ENCODE data around the gene KCNG4. TPM values are rescaled to one million over a fixed set of nuclear protein-coding genes. Genes with fewer than 3 reads are reported as not detected.

Gene KCNG4
- total RNA-seq, 2 experiments from 2014 or later, result not detected

DNA sequence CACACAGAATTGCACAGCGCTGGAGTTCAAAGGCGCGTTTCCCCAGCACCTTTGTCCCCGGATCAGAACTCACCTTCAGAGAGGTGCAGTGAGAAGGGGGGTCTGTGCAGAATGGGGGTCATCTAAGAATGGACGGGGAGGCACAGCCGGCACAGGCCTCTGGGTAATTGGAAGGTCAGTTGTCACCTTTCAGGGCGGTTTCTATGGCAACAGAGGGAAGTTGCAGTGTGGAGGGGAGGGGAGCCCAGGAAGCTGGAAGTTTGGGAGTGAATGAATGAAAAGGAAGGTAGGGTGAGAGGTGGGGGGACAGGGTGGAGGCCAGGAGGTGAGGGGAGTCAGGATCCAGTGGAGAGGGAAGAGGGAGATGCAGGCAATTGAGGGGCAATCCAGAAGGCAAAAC is 12.4 kb upstream of the KCNG4 start:
- ATAC-seq, result no peak
- intact Hi-C loops (cut with micrococcal nuclease), result no loop called here

DNA sequence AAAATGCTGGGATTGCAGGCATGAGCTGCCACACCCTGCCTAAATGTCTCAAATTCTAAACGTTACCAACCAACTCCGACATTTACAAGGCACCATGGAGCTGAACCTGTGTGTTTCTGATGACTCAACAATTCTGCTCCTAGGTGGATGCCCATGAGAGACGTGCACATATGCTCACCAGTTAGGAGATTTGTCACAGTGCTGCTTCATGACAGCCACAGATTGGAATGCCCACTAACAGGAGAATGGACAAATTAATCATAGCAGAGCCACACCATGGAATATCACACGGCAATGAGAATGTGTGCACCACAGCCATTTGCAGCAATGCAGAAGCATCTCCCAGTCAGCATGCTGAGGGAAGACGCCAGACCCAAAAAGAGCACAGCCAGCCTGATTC is 8.0 kb upstream of the KCNG4 start:
- Mint-ChIP-seq H3K36me3 (ENCODE audit: low read depth) (no peaks in the 10 kb centered on the region), H3K27ac (no peak overlapping the region), H3K9me3 (no peaks in the 10 kb centered on the region), H3K4me1 (ENCODE audit: low read depth) (no peaks in the 10 kb centered on the region), H3K4me3 (no peak overlapping the region), H3K27me3 (peaks cover 12% of the 10 kb centered on the region)
- intact Hi-C loops (cut with micrococcal nuclease), result no loop called here
- ATAC-seq (no peak), DNase-seq (no peak)
- POLR2A ChIA-PET, result no interaction called here
- CTCF ChIA-PET, result interaction anchor here (1.2 kb wide), 1 partner anchor 29 kb away, joined by 3 read pairs; no protein-coding TSS in a partner anchor
- TF ChIP-seq, protein P1, sequence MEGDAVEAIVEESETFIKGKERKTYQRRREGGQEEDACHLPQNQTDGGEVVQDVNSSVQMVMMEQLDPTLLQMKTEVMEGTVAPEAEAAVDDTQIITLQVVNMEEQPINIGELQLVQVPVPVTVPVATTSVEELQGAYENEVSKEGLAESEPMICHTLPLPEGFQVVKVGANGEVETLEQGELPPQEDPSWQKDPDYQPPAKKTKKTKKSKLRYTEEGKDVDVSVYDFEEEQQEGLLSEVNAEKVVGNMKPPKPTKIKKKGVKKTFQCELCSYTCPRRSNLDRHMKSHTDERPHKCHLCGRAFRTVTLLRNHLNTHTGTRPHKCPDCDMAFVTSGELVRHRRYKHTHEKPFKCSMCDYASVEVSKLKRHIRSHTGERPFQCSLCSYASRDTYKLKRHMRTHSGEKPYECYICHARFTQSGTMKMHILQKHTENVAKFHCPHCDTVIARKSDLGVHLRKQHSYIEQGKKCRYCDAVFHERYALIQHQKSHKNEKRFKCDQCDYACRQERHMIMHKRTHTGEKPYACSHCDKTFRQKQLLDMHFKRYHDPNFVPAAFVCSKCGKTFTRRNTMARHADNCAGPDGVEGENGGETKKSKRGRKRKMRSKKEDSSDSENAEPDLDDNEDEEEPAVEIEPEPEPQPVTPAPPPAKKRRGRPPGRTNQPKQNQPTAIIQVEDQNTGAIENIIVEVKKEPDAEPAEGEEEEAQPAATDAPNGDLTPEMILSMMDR (IDR thresholded peaks at IDR 0.05), result no peak

More for the DNA sequence above, 12.4 kb upstream of the KCNG4 start:
- H3K4me1 Mint-ChIP-seq (ENCODE audit: low read depth), result no peaks in the 10 kb centered on the region
- POLR2A ChIA-PET, result no interaction called here
- no peak overlapping the region for H3K27ac Mint-ChIP-seq
- DNase-seq, result no peak
- peaks cover 21% of the 10 kb centered on the region for H3K27me3 Mint-ChIP-seq
- CTCF ChIA-PET, result no interaction called here
- no peaks in the 10 kb centered on the region for H3K36me3 Mint-ChIP-seq (ENCODE audit: low read depth)
- no peaks in the 10 kb centered on the region for H3K9me3 Mint-ChIP-seq
- TF ChIP-seq, protein P1 (IDR thresholded peaks at IDR 0.05), result no peak
- H3K4me3 Mint-ChIP-seq, result no peak overlapping the region

DNA sequence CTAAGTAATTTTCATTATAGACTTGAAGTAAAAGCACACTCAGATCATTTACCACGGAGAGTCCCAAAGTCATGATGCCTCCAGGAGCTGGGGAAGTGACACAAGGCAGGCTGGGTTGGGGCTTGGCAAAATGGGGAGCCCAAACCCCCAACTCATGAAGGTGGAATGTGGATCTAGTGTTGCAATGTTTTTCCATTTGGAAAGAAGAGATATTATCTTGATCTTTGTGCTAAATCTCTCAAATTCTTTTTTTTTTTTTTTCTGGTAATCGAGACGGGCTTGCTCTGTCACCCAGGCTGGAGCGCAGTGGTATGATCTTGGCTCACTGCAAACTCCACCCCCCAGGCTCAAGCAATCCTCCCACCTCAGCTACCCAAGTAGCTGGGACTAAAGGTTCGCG is 7.5 kb upstream of the KCNG4 start:
- TF ChIP-seq, protein P1 (IDR thresholded peaks at IDR 0.05), result no peak
- Mint-ChIP-seq H3K4me3 (no peak overlapping the region), H3K4me1 (ENCODE audit: low read depth) (no peaks in the 10 kb centered on the region), H3K9me3 (no peaks in the 10 kb centered on the region), H3K27ac (no peak overlapping the region), H3K36me3 (ENCODE audit: low read depth) (no peaks in the 10 kb centered on the region), H3K27me3 (peaks cover 14% of the 10 kb centered on the region)
- ChIA-PET POLR2A (no interaction called here), CTCF (interaction anchor here (1.2 kb wide), 1 partner anchor 30 kb away, joined by 3 read pairs; no protein-coding TSS in a partner anchor)
- no peak for ATAC-seq
- intact Hi-C loops (cut with micrococcal nuclease), result no loop called here
- no peak for DNase-seq

DNA sequence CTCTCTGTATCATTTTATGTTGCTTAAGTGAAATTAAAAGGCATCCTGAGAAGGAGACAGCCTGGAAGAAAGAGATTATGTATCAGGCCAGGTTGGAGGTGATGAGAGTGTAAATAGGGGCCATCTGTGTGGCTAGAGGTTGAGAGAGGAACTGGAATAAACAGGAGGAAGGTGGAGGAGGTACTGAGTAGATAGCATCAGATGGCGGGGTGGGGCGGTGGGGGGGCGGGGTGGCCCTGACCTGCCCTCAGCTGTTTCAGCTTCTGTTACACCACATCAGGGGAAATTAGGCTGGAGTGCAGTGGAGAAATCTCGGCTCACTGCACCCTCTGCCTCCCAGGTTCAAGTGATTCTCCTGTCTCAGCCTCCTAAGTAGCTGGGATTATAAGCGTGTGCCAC is 6.9 kb upstream of the KCNG4 start:
- POLR2A ChIA-PET, result no interaction called here
- intact Hi-C loops (cut with micrococcal nuclease), result no loop called here
- Mint-ChIP-seq H3K4me1 (ENCODE audit: low read depth) (no peaks in the 10 kb centered on the region), H3K36me3 (ENCODE audit: low read depth) (no peaks in the 10 kb centered on the region), H3K4me3 (no peak overlapping the region), H3K27me3 (peaks cover 14% of the 10 kb centered on the region), H3K27ac (no peak overlapping the region), H3K9me3 (no peaks in the 10 kb centered on the region)
- CTCF ChIA-PET, result interaction anchor here (1.2 kb wide), 1 partner anchor 30 kb away, joined by 3 read pairs; no protein-coding TSS in a partner anchor
- ATAC-seq (no peak), DNase-seq (no peak)
- TF ChIP-seq, protein P1 (IDR thresholded peaks at IDR 0.05), result no peak

DNA sequence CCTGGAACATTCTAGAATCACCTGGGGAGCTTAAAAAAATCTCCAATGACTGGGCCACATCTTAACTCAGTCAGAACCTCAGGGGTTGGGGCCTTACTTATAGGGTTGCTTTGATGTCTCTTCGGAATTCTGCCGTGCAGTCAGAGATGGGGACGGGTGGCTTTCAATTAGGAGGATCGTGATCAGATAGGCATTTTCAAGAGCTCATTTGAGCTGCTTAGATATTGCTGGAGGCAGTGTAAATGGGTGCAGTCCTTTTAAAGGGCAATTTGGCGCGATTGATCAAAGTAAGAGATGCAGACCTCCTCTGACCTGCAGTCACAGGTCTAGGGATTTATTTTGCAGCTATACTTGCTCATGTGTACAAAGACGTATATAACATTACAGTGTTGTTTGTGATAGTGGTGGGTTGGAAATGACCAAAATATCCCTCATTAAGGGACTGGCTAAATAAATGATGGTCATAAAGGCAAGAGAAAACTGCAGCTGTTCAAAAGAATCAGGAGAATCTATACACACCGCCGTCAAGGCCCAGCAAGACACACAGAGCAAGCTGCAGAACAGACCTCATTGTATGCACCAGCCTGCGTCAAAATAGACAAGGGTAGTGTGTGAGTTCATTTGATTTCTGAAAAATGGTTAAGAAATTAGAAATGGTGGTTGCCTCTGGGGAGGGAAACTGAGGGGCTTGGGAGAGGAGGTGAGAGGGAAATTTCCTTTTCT is 6.3 kb upstream of the KCNG4 start:
- no peaks in the 10 kb centered on the region for H3K9me3 Mint-ChIP-seq
- TF ChIP-seq, protein P1 (IDR thresholded peaks at IDR 0.05), result no peak
- ATAC-seq, result no peak
- ChIA-PET CTCF (no interaction called here), POLR2A (interaction anchor here (0.8 kb wide), 1 partner anchor 11 kb away, joined by 3 read pairs; no protein-coding TSS in a partner anchor)
- H3K4me1 Mint-ChIP-seq (ENCODE audit: low read depth), result no peaks in the 10 kb centered on the region
- H3K27ac Mint-ChIP-seq, result no peak overlapping the region
- peaks cover 15% of the 10 kb centered on the region for H3K27me3 Mint-ChIP-seq
- H3K4me3 Mint-ChIP-seq, result no peak overlapping the region
- H3K36me3 Mint-ChIP-seq (ENCODE audit: low read depth), result no peaks in the 10 kb centered on the region
- DNase-seq, result no peak
- intact Hi-C loops (cut with micrococcal nuclease), result no loop called here
